ENCODE data around the gene PNMA1.
A peak's percentile ranks its signal among the peaks of the same experiment; 100 is the strongest.

PNMA1 gene

DNA sequence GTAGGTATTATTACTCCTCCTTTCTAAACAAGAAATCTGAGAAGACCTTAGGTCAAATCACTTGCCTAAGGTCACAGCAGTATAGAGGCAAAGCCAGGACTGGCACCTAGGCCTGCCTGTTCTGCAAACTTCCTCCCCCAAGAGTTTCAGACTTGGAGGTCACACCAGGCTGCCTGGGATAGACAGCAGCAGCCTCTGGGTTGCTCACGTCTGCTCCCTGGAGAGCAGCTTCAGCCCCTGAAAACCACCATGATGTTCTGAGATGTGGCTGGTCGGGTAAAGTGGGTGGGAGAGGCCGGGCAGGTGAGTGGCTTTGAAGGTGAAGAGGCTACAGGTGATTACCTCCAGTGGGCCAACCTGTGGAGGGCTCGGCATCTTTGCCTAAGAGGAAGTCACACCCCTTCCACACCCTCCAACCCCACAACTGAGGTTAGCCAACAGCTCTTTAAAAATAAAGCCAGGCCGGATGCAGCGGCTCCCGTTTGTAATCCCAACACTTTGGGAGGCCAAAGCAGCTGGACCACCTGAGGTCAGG is 37.0 kb upstream of the PNMA1 start:
- FAIRE-seq (peak; percentile 23), DNase-seq (ENCODE audit: insufficient read length, low spot score) (no peak)
- no peak for TF ChIP-seq POLR2A (IDR thresholded peaks at IDR 0.05; ENCODE audit: low read depth, low read length)
- no peak for TF ChIP-seq SPI1 (IDR thresholded peaks at IDR 0.05; ENCODE audit: low read depth, low read length)
- no peak for TF ChIP-seq POLR2AphosphoS5 (IDR thresholded peaks at IDR 0.05; ENCODE audit: low read depth, low read length)

GRCh38 chr14:73750531-73750901 is 36.3 kb upstream of the PNMA1 start:
- FAIRE-seq, result no peak
- TF ChIP-seq POLR2A (IDR thresholded peaks at IDR 0.05; ENCODE audit: low read depth, low read length) (no peak), POU2F2 (IDR thresholded peaks at IDR 0.05; ENCODE audit: low read depth, low read length) (no peak), TAF1 (IDR thresholded peaks at IDR 0.05; ENCODE audit: low read depth, low read length) (no peak)
- no peak for DNase-seq (ENCODE audit: insufficient read length, low spot score)

GRCh38 chr14:73749706-73750530 is 35.7 kb upstream of the PNMA1 start:
- DNase-seq (ENCODE audit: insufficient read length, low spot score), result no peak

GRCh38 chr14:73748858-73749357 is 34.7 kb upstream of the PNMA1 start:
- no peak for TF ChIP-seq POU2F2 (IDR thresholded peaks at IDR 0.05; ENCODE audit: low read depth, low read length)
- no peak for TF ChIP-seq POLR2AphosphoS5 (IDR thresholded peaks at IDR 0.05; ENCODE audit: low read depth, low read length)
- TF ChIP-seq TAF1 (IDR thresholded peaks at IDR 0.05; ENCODE audit: low read depth, low read length), result no peak
- TF ChIP-seq POLR2A (IDR thresholded peaks at IDR 0.05; ENCODE audit: low read depth, low read length), result no peak
- no peak for FAIRE-seq

More at GRCh38 chr14:73749706-73750530, 35.7 kb upstream of the PNMA1 start:
- no peak for FAIRE-seq
- TF ChIP-seq POU2F2 (IDR thresholded peaks at IDR 0.05; ENCODE audit: low read depth, low read length) (no peak), POLR2AphosphoS5 (IDR thresholded peaks at IDR 0.05; ENCODE audit: low read depth, low read length) (peak; percentile 15; the same call in 1 of the 2 replicates), POLR2A (IDR thresholded peaks at IDR 0.05; ENCODE audit: low read depth, low read length) (peak; percentile 35; the same call in 1 of the 2 replicates)

GRCh38 chr14:73747379-73748211 is 33.4 kb upstream of the PNMA1 start:
- no peak for TF ChIP-seq TAF1 (IDR thresholded peaks at IDR 0.05; ENCODE audit: low read depth, low read length)
- no peak for TF ChIP-seq PAX5 (IDR thresholded peaks at IDR 0.05; ENCODE audit: insufficient read depth, low read length, severe bottlenecking)
- no peak; the same call in 1 of the 2 replicates for TF ChIP-seq POLR2AphosphoS5 (IDR thresholded peaks at IDR 0.05; ENCODE audit: low read depth, low read length)
- TF ChIP-seq SPI1 (IDR thresholded peaks at IDR 0.05; ENCODE audit: low read depth, low read length), result no peak
- TF ChIP-seq POU2F2 (IDR thresholded peaks at IDR 0.05; ENCODE audit: low read depth, low read length), result no peak
- TF ChIP-seq POLR2A (IDR thresholded peaks at IDR 0.05; ENCODE audit: low read depth, low read length), result no peak
- DNase-seq (ENCODE audit: insufficient read length, low spot score), result no peak
- FAIRE-seq, result peak; percentile 66

More at GRCh38 chr14:73748858-73749357, 34.7 kb upstream of the PNMA1 start:
- no peak for DNase-seq (ENCODE audit: insufficient read length, low spot score)

GRCh38 chr14:73746520-73747378 is 32.6 kb upstream of the PNMA1 start:
- TF ChIP-seq SPI1 (IDR thresholded peaks at IDR 0.05; ENCODE audit: low read depth, low read length) (no peak), POU2F2 (IDR thresholded peaks at IDR 0.05; ENCODE audit: low read depth, low read length) (0 out of 2 replicates have a peak, but pooled peaks have one; percentile 18)
- FAIRE-seq (peak; percentile 38), DNase-seq (ENCODE audit: insufficient read length, low spot score) (no peak)

DNA sequence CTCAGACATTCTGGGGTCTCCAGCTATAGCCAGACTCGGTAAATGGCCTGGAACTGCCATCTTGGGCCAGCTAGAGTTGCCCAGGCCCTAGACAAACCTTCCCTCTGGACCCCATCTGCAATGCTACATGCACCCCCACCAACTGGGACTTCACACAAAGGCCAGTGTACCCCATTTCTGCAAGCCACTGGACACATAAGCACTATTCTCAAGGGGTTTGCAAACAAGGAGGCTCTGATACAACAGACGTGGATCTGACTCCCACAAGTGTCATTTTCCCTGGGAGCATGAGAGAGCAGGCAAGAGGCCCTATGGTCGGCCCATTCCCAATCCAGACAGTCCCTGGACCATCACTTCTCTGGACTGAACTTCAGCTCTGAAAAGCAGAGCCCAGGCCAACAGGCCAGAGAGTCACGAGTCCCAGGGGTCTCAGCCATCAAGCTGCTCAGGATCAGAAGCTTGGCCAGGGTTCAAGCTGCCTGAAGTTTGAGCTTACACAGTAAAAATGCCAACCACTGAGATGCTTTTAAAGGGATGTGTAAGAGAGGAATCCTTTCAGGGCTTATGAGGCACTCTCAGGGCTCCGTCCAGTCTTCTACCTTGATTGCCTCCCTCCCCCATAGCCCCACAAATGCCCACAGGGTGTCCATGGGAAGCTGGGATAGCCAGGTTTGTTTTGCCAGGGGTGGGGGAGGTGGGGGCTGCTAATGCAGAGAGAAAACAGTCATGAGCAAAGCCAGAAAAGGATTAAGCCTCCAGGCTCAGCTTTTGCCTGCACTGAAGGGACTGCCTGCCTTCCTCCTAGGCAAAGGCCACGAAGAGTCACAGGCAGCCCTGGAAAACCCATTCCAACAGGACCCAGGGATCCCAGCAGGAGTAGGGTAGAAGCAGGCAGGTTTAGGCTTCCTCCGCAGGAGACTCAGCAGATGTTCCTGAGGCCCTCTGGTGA is 31.7 kb upstream of the PNMA1 start:
- FAIRE-seq, result no peak
- DNase-seq (ENCODE audit: insufficient read length, low spot score), result no peak
- TF ChIP-seq TAF1 (IDR thresholded peaks at IDR 0.05; ENCODE audit: low read depth, low read length) (no peak), POU2F2 (IDR thresholded peaks at IDR 0.05; ENCODE audit: low read depth, low read length) (no peak), SPI1 (IDR thresholded peaks at IDR 0.05; ENCODE audit: low read depth, low read length) (no peak), PAX5 (IDR thresholded peaks at IDR 0.05; ENCODE audit: insufficient read depth, low read length, severe bottlenecking) (no peak), POLR2A (IDR thresholded peaks at IDR 0.05; ENCODE audit: low read depth, low read length) (no peak), POLR2AphosphoS5 (IDR thresholded peaks at IDR 0.05; ENCODE audit: low read depth, low read length) (no peak)

DNA sequence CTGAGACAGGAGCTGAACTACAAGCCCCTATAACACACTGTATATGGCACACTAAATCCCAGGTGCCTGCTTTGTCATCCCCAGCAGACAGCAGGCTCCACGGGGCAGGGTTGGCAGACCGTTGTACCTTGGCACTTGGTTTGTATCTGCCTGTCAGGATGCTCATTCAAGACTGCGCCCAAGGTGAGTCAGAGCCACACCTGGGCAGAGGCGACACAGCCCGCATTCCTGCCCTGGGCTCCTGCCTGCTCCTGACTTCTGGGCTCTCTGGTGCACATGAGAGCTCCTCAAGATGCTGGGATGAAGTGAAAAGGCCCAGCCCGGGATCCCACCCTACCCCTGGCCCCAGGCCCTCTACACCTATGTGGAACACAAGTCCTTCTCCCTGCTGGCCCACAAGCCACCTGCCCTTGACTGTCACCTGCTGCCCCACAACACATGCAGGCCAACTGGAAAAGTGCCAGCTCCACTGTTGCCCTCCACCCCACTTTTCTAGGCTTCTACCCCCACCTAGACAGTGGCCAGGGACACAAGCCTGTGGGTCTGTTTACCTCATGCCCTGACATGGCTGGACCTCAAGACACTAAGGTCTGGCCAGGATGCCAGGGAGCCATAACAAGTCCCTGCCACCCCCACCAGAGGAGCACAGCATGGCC is 30.8 kb upstream of the PNMA1 start:
- TF ChIP-seq POLR2AphosphoS5 (IDR thresholded peaks at IDR 0.05; ENCODE audit: low read depth, low read length) (no peak), SPI1 (IDR thresholded peaks at IDR 0.05; ENCODE audit: low read depth, low read length) (no peak), TAF1 (IDR thresholded peaks at IDR 0.05; ENCODE audit: low read depth, low read length) (no peak), POLR2A (IDR thresholded peaks at IDR 0.05; ENCODE audit: low read depth, low read length) (no peak)
- FAIRE-seq (no peak), DNase-seq (ENCODE audit: insufficient read length, low spot score) (no peak)
